ENCODE measurements around the gene FLRT1.

Gene FLRT1

GRCh38 chr11:64035576-64035975 is at the start of gene FLRT1:
Gene FLRT1, plus strand, starts transcription at chr11:64035931. Its CDS starts 80,337 bp downstream, at chr11:64116268.
- peak; percentile 72 for DNase-seq

GRCh38 chr11:63986156-63986931 is 49.4 kb upstream of the FLRT1 start, which contains the start of gene OTUB1:
Gene OTUB1, plus strand, starts transcription at chr11:63986438. Its CDS starts 19 bp downstream, at chr11:63986457.
- peak; percentile 99 for DNase-seq

- DNase-seq: no peak
These were observed 48.7 kb upstream of the FLRT1 start for GRCh38 chr11:63986932-63987513.

- no peak for DNase-seq
These were observed 44.2 kb upstream of the FLRT1 start for GRCh38 chr11:63991558-63991957.

- DNase-seq: no peak
These were observed 42.6 kb upstream of the FLRT1 start for GRCh38 chr11:63993100-63993499.

GRCh38 chr11:63993993-63994392 is 41.7 kb upstream of the FLRT1 start:
- no peak for DNase-seq

- DNase-seq: no peak
These were observed 39.2 kb upstream of the FLRT1 start for GRCh38 chr11:63996512-63996911.

- no peak for DNase-seq
These were observed 38.5 kb upstream of the FLRT1 start for GRCh38 chr11:63997104-63997700.

- no peak for DNase-seq
These were observed 37.9 kb upstream of the FLRT1 start for GRCh38 chr11:63997801-63998337.

GRCh38 chr11:63998558-63999348 is 37.0 kb upstream of the FLRT1 start:
- peak; percentile 84 for DNase-seq

GRCh38 chr11:63999349-64000025 is 36.2 kb upstream of the FLRT1 start:
- peak; percentile 98 for DNase-seq

GRCh38 chr11:64000026-64000739 is 35.5 kb upstream of the FLRT1 start:
- peak; percentile 92 for DNase-seq

GRCh38 chr11:64000740-64001483 is 34.8 kb upstream of the FLRT1 start:
- peak; percentile 94 for DNase-seq

- DNase-seq: peak; percentile 87
These were observed 34.0 kb upstream of the FLRT1 start for GRCh38 chr11:64001484-64002420.

- DNase-seq: peak; percentile 56
These were observed 31.7 kb upstream of the FLRT1 start for GRCh38 chr11:64003807-64004589.

GRCh38 chr11:64004590-64004984 is 31.1 kb upstream of the FLRT1 start:
- no peak for DNase-seq

GRCh38 chr11:64005691-64006090 is 30.0 kb upstream of the FLRT1 start:
- DNase-seq: no peak

GRCh38 chr11:64006398-64006797 is 29.3 kb upstream of the FLRT1 start:
- DNase-seq: peak; percentile 60

- DNase-seq: peak; percentile 68
These were observed 28.5 kb upstream of the FLRT1 start for GRCh38 chr11:64007160-64007628.
